GM12878 (cell line): ENCODE measurements around the gene PEX11A.

ENCODE experiments used
- BCL11A ChIP-seq: IDR thresholded peaks from 2 replicates; pipeline ENCODE4 v1.6.1; 2011; ENCODE audit warnings: low read depth, low read length
- EZH2 ChIP-seq: IDR thresholded peaks from 2 replicates; pipeline ENCODE4 v1.6.1; 2012; ENCODE audit warnings: low read depth, mild to moderate bottlenecking, control low read depth, inconsistent platforms, low read length, borderline replicate concordance; ENCODE audit not compliant: control insufficient read depth
- HCFC1 ChIP-seq: fragments of 150-350 bp; IDR thresholded peaks from 2 replicates; pipeline ENCODE4 v1.6.1; 2014; ENCODE audit warnings: low read length
- KDM1A ChIP-seq: fragments of 200-600 bp; sonication (generic); IDR thresholded peaks from 2 replicates; pipeline ENCODE4 v1.6.1; 2016; ENCODE audit warnings: borderline replicate concordance
- POLR2AphosphoS5 ChIP-seq: IDR thresholded peaks from 2 replicates; pipeline ENCODE4 v1.6.1; 2011; ENCODE audit warnings: mild to moderate bottlenecking, low read length, inconsistent platforms
- SMARCA5 ChIP-seq: fragments of 450-650 bp; IDR thresholded peaks from 2 replicates; pipeline ENCODE4 v1.6.1; 2017; ENCODE audit warnings: mild to moderate bottlenecking
- SPI1 ChIP-seq: IDR thresholded peaks from 2 replicates; pipeline ENCODE4 v1.6.1; 2011; ENCODE audit warnings: low read depth, mild to moderate bottlenecking, low read length, moderate library complexity, borderline replicate concordance; ENCODE audit not compliant: insufficient read depth
- TAF1 ChIP-seq: IDR thresholded peaks from 2 replicates; pipeline ENCODE4 v1.6.1; 2011; ENCODE audit warnings: mild to moderate bottlenecking, low read depth, low read length, borderline replicate concordance
- TF ChIP-seq, protein P1 (sequence below): IDR thresholded peaks from 2 replicates; pipeline ENCODE4 v1.6.1; 2012; ENCODE audit warnings: low read depth, low read length, improper control_type of control experiment
- TF ChIP-seq, protein P2 (sequence below), 3 experiments: IDR thresholded peaks in 2 of 3; conservative IDR thresholded peaks in 1 of 3; 2 replicates each; pipeline ENCODE4 v1.5.1; 2011; ENCODE audit warnings: low read depth in 3 of 3, low read length in 3 of 3, mild to moderate bottlenecking in 3 of 3, control low read depth in 2 of 3, moderate library complexity in 2 of 3, inconsistent platforms in 1 of 3, mixed read lengths in 1 of 3; ENCODE audit not compliant: control insufficient read depth in 2 of 3, insufficient read depth in 1 of 3; ENCODE audit errors: extremely low read depth in 1 of 3
- TF ChIP-seq, protein P3 (sequence below): IDR thresholded peaks from 2 replicates; pipeline ENCODE4 v1.6.1; 2011; ENCODE audit warnings: borderline replicate concordance, low read depth, mild to moderate bottlenecking, moderate library complexity, low read length; ENCODE audit not compliant: insufficient read depth, poor library complexity, severe bottlenecking

DNA sequence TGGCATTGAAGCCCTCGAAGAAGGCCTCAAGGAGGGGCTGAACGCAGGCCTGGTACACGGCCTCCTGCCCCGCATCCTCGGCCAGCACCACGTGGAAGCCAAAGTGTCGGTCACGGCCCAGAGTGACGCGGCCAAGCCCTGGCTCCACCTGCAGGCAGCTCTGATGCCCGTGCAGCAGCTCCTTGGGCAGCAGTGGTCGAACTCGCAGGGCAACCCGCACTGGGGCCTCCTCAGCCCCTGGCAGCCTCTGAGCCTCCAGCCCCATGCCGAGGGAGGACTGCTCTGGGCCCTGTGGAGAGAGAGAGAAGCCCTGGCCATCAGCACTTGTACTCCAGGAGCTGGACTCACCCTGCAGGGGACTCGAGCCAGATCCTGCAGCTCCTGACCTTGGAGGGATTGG is 37.9 kb downstream of the PEX11A start:
- no peak for TF ChIP-seq KDM1A
- no peak for TF ChIP-seq TAF1
- TF ChIP-seq, protein P1, sequence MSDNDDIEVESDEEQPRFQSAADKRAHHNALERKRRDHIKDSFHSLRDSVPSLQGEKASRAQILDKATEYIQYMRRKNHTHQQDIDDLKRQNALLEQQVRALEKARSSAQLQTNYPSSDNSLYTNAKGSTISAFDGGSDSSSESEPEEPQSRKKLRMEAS, result no peak
- TF ChIP-seq, protein P2, sequence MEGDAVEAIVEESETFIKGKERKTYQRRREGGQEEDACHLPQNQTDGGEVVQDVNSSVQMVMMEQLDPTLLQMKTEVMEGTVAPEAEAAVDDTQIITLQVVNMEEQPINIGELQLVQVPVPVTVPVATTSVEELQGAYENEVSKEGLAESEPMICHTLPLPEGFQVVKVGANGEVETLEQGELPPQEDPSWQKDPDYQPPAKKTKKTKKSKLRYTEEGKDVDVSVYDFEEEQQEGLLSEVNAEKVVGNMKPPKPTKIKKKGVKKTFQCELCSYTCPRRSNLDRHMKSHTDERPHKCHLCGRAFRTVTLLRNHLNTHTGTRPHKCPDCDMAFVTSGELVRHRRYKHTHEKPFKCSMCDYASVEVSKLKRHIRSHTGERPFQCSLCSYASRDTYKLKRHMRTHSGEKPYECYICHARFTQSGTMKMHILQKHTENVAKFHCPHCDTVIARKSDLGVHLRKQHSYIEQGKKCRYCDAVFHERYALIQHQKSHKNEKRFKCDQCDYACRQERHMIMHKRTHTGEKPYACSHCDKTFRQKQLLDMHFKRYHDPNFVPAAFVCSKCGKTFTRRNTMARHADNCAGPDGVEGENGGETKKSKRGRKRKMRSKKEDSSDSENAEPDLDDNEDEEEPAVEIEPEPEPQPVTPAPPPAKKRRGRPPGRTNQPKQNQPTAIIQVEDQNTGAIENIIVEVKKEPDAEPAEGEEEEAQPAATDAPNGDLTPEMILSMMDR (IDR thresholded peaks at IDR 0.05 in 2 of 3, conservative IDR thresholded peaks at IDR 0.05 in 1 of 3; ENCODE audit: control insufficient read depth in 2 of 3, extremely low read depth in 1 of 3, insufficient read depth in 1 of 3, low read depth in 3 of 3, low read length in 3 of 3), result no peak
- no peak for TF ChIP-seq HCFC1
- TF ChIP-seq SPI1, result no peak
- TF ChIP-seq POLR2AphosphoS5, result no peak
- TF ChIP-seq, protein P3, sequence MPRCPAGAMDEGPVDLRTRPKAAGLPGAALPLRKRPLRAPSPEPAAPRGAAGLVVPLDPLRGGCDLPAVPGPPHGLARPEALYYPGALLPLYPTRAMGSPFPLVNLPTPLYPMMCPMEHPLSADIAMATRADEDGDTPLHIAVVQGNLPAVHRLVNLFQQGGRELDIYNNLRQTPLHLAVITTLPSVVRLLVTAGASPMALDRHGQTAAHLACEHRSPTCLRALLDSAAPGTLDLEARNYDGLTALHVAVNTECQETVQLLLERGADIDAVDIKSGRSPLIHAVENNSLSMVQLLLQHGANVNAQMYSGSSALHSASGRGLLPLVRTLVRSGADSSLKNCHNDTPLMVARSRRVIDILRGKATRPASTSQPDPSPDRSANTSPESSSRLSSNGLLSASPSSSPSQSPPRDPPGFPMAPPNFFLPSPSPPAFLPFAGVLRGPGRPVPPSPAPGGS, result no peak
- no peak for TF ChIP-seq BCL11A
- TF ChIP-seq EZH2, result no peak
- TF ChIP-seq SMARCA5, result no peak
